Gastroesophageal sphincter (tissue), 3 donors: Measurements from ENCODE around the gene TADA2A.

Experiments used
- CTCF ChIP-seq, 4 experiments: fragments of 200-600 bp in 2 of 4; fragments of 450-650 bp in 2 of 4; sonication (generic) in 1 of 4; IDR thresholded peaks; one replicate each; pipeline ENCODE4 v1.5.1; 2017 to 2019; ENCODE audit warnings: antibody characterized with exemption in 4 of 4, mild to moderate bottlenecking in 2 of 4, moderate library complexity in 2 of 4
- EP300 ChIP-seq: sonication (generic); formaldehyde crosslinking; IDR thresholded peaks from one replicate; pipeline ENCODE4 v1.6.1; 2017; ENCODE audit warnings: antibody characterized with exemption, mild to moderate bottlenecking
- POLR2A ChIP-seq, 2 donors: fragments of 450-650 bp; IDR thresholded peaks; one replicate each; pipeline ENCODE4 v1.6.1; 2017; ENCODE audit warnings: antibody characterized with exemption in 2 of 2, mild to moderate bottlenecking in 2 of 2, moderate library complexity in 1 of 2
- POLR2AphosphoS5 ChIP-seq: sonication (generic); formaldehyde crosslinking; IDR thresholded peaks from one replicate; pipeline ENCODE4 v1.6.1; 2017; ENCODE audit warnings: antibody characterized with exemption

GRCh38 chr17:37521821-37522220 lies 115.1 kb downstream of the TADA2A start:
- TF ChIP-seq POLR2AphosphoS5 = no peak
- TF ChIP-seq CTCF (IDR thresholded peaks at IDR 0.05) = no peak
- no peak for TF ChIP-seq POLR2A (IDR thresholded peaks at IDR 0.05)
- TF ChIP-seq EP300 = no peak
